IMR-90 (cell line): Measurements from ENCODE around the gene LAPTM5. TPM values are rescaled to one million over a fixed set of nuclear protein-coding genes. Genes with fewer than 3 reads are reported as not detected.

Experiments
- ATAC-seq: fragments of 200-7000 bp; cut with Tn5 transposase; 2 replicates; pipeline ENCODE4 v1.9.1; 2020; ENCODE audit warnings: low read depth, mild to moderate bottlenecking, moderate library complexity
- BruUV-seq: library from RNA; stranded (reverse); fragments of 400-500 nt; replicated peaks from 2 replicates; lab custom pipeline; 2021; lab: Mats Ljungman, UMichigan
- CTCF ChIA-PET: fragments of 300-600 bp; formaldehyde crosslinking; extraction: SDS; loops from one replicate; lab custom pipeline; 2021; ENCODE audit warnings: antibody characterized with exemption; lab: Yijun Ruan, JAX
- POLR2A ChIA-PET: fragments of 300-600 bp; sonication (Branson Sonifier 250); formaldehyde crosslinking; loops from one replicate; lab custom pipeline; 2022; ENCODE audit warnings: antibody characterized with exemption; ENCODE audit not compliant: unreplicated experiment; lab: Charles Lee
- DNase-seq: peaks from one replicate; pipeline ENCODE4 v3.0.0; 2013
- H2AFZ ChIP-seq: replicated peaks from 2 replicates; pipeline ENCODE3; 2013; ENCODE audit warnings: low read length, mild to moderate bottlenecking; ENCODE audit not compliant: poor library complexity
- H2AK5ac ChIP-seq: 2 replicates; pipeline ENCODE4 v1.6.1; 2013; ENCODE audit warnings: low read depth, low read length, inconsistent platforms
- H2AK9ac ChIP-seq: replicated peaks from 2 replicates; pipeline ENCODE3; 2013; ENCODE audit warnings: mild to moderate bottlenecking, low read depth, low read length, moderate library complexity; ENCODE audit not compliant: poor library complexity
- H2BK120ac ChIP-seq: 2 replicates; pipeline ENCODE4 v1.6.1; 2013; ENCODE audit warnings: low read depth, low read length, inconsistent platforms
- H2BK15ac ChIP-seq: 3 replicates; pipeline ENCODE4 v1.6.1; 2013; ENCODE audit warnings: low read depth, low read length, inconsistent platforms
- H2BK20ac ChIP-seq: 2 replicates; pipeline ENCODE4 v1.6.1; 2013; ENCODE audit warnings: low read depth, mild to moderate bottlenecking, inconsistent platforms, low read length, moderate library complexity
- H2BK5ac ChIP-seq: 2 replicates; pipeline ENCODE4 v1.6.1; 2013; ENCODE audit warnings: mild to moderate bottlenecking, low read depth, low read length, inconsistent platforms; ENCODE audit not compliant: poor library complexity, severe bottlenecking
- H3K14ac ChIP-seq: replicated peaks from 2 replicates; pipeline ENCODE4 v1.6.1; 2013; ENCODE audit warnings: low read depth, low read length, inconsistent platforms
- H3K18ac ChIP-seq: 2 replicates; pipeline ENCODE4 v1.6.1; 2013; ENCODE audit warnings: low read depth, low read length, control low read depth
- H3K23ac ChIP-seq: 2 replicates; pipeline ENCODE4 v1.6.1; 2013; ENCODE audit warnings: low read depth, low read length, inconsistent platforms
- H3K27ac ChIP-seq: 2 replicates; pipeline ENCODE4 v1.5.1; 2013; ENCODE audit warnings: mild to moderate bottlenecking, control low read depth, low read length; ENCODE audit not compliant: insufficient read depth
- H3K27me3 ChIP-seq: 2 replicates; pipeline ENCODE4 v1.6.1; 2013; ENCODE audit warnings: low read length; ENCODE audit not compliant: control insufficient read depth, insufficient read depth
- H3K36me3 ChIP-seq: 2 replicates; pipeline ENCODE4 v1.6.1; 2013; ENCODE audit warnings: low read length, mixed read lengths; ENCODE audit not compliant: control insufficient read depth, insufficient read depth
- H3K4ac ChIP-seq: 2 replicates; pipeline ENCODE4 v1.6.1; 2013; ENCODE audit warnings: low read depth, low read length, inconsistent platforms
- H3K4me1 ChIP-seq: 2 replicates; pipeline ENCODE4 v1.6.1; 2013; ENCODE audit warnings: low read length, mixed read lengths; ENCODE audit not compliant: control insufficient read depth, insufficient read depth
- H3K4me2 ChIP-seq: 2 replicates; pipeline ENCODE4 v1.6.1; 2013; ENCODE audit warnings: low read depth, mild to moderate bottlenecking, control low read depth, low read length, moderate library complexity
- H3K4me3 ChIP-seq: 2 replicates; pipeline ENCODE4 v1.5.1; 2013; ENCODE audit warnings: low read depth, mild to moderate bottlenecking, control low read depth, low read length, moderate library complexity; ENCODE audit not compliant: insufficient read depth
- H3K56ac ChIP-seq: 2 replicates; pipeline ENCODE4 v1.6.1; 2013; ENCODE audit warnings: low read length, inconsistent platforms; ENCODE audit not compliant: insufficient read depth; ENCODE audit errors: extremely low read depth
- H3K79me1 ChIP-seq, 2 experiments: 2 replicates each; pipeline ENCODE4 v1.6.1; 2013; ENCODE audit warnings: low read length in 2 of 2, inconsistent platforms in 1 of 2, low read depth in 1 of 2
- H3K9ac ChIP-seq: 2 replicates; pipeline ENCODE4 v1.6.1; 2013; ENCODE audit warnings: low read depth, low read length, control low read depth
- H3K9me1 ChIP-seq: 2 replicates; pipeline ENCODE4 v1.6.1; 2013; ENCODE audit warnings: low read length, inconsistent platforms; ENCODE audit not compliant: insufficient read depth
- H3K9me3 ChIP-seq: 2 replicates; pipeline ENCODE4 v1.6.1; 2013; ENCODE audit warnings: low read length; ENCODE audit not compliant: control insufficient read depth, insufficient read depth
- H4K20me1 ChIP-seq: 2 replicates; pipeline ENCODE4 v1.6.1; 2013; ENCODE audit warnings: low read length, inconsistent platforms; ENCODE audit not compliant: insufficient read depth
- H4K5ac ChIP-seq: 2 replicates; pipeline ENCODE4 v1.6.1; 2013; ENCODE audit warnings: mild to moderate bottlenecking, low read depth, low read length, control low read depth
- H4K8ac ChIP-seq, 2 experiments: 2 replicates each; pipeline ENCODE4 v1.6.1; 2013; ENCODE audit warnings: low read depth in 2 of 2, low read length in 2 of 2, control low read depth in 1 of 2, inconsistent platforms in 1 of 2
- H4K91ac ChIP-seq: 2 replicates; pipeline ENCODE4 v1.6.1; 2013; ENCODE audit warnings: low read depth, low read length, inconsistent platforms; ENCODE audit not compliant: insufficient read depth
- FOS ChIP-seq: fragments of 150-350 bp; IDR thresholded peaks from 2 replicates; pipeline ENCODE4 v1.6.1; 2016; ENCODE audit warnings: low read depth, low read length
- MAFK ChIP-seq: IDR thresholded peaks from 2 replicates; pipeline ENCODE4 v1.6.1; 2012; ENCODE audit warnings: low read depth, low read length, improper control_type of control experiment
- WGBS, 2 experiments: methylation state at CpG; one replicate each; pipeline versions ENCODE4 v1.1.5 to v1.1.7; 2013; ENCODE audit warnings: missing lambda C conversion rate in 2 of 2; ENCODE audit not compliant: insufficient read length in 1 of 2; ENCODE audit errors: extremely low coverage in 2 of 2; 5-methylcytosine and 5-hydroxymethylcytosine counted together
- dilution Hi-C: fragments of 300-500 bp; cut with HindIII; formaldehyde crosslinking; loops from one replicate; pipeline ENCODE4 v1.14.3; 2018; ENCODE audit warnings: low sequenced_read_pairs; ENCODE audit not compliant: unreplicated experiment
- in situ Hi-C: fragments of 300-500 bp; cut with MboI; formaldehyde crosslinking; loops from 3 replicates; pipeline ENCODE4 v1.14.3; 2019; ENCODE audit warnings: low sequenced_read_pairs, inconsistent platforms, mixed read lengths
- intact Hi-C: fragments of 100-400 bp; cut with micrococcal nuclease; formaldehyde crosslinking; loops from 2 replicates; pipeline ENCODE4 v1.10.0; 2022
- polyA plus RNA-seq, 3 experiments: library from polyadenylated mRNA; depleted of rRNA; stranded (reverse); fragments of >200 nt; gene quantifications; 2 replicates each; pipeline ENCODE4 v1.2.3, GENCODE V29; 2012; ENCODE audit warnings: low replicate concordance in 1 of 3
- total RNA-seq: library from RNA; depleted of rRNA; stranded (reverse); fragments of >200 nt; gene quantifications from 2 replicates; pipeline ENCODE4 v1.2.3, GENCODE V29; 2012

LAPTM5 gene
- total and polyA plus RNA-seq, 2 of the 4 experiments (the other 2 are of a cell fraction) = 0.09 TPM; not detected in 1

- CTCF ChIA-PET = interaction anchor here (0.5 to 5.8 kb wide), 2 partner anchors 106 to 300 kb away, joined by 4 to 122 read pairs; partner anchors contain the start of gene SDC3
- Histone ChIP-seq H3K27ac (no peak overlapping the region), H3K9me3 (no peaks in the 10 kb centered on the region), H3K4ac (peak overlapping the region; percentile 65), H2BK120ac (peak overlapping the region; percentile 78), H2BK5ac (no peak overlapping the region), H3K9me1 (peaks cover 25% of the 10 kb centered on the region), H2AFZ (peak overlapping the region; percentile 37), H2AK5ac (peak overlapping the region; percentile 55), H3K4me2 (no peak overlapping the region), H2BK15ac (peak overlapping the region; percentile 69; the same call in 1 of the 3 replicates), H3K27me3 (no peaks in the 10 kb centered on the region), H4K5ac (no peak overlapping the region), H3K36me3 (no peaks in the 10 kb centered on the region), H3K4me3 (no peak overlapping the region), H4K8ac (no peak overlapping the region), H4K91ac (peak overlapping the region; percentile 80), H2BK20ac (peak overlapping the region; percentile 84), H3K14ac (peak overlapping the region; percentile 68), H3K4me1 (peaks cover 24% of the 10 kb centered on the region), H3K56ac (no peak overlapping the region), H3K23ac (peak overlapping the region; percentile 53; the same call in 1 of the 2 replicates), H3K79me1 (peaks cover 0 to 7% of the 10 kb centered on the region in 2 experiments; a peak in 1 of 4 replicates), H2AK9ac (peak overlapping the region; percentile 60), H3K18ac (peak overlapping the region; percentile 8; the same call in 1 of the 2 replicates), H4K20me1 (no peaks in the 10 kb centered on the region; the same call in 1 of the 2 replicates), H3K9ac (no peak overlapping the region)
- in situ Hi-C loops = no loop called here
- no TSS peak for BruUV-seq
- intact Hi-C loops = loop anchor here (10.0 kb wide), 1 partner anchor 529 kb away; no protein-coding TSS in a partner anchor
- whole genome bisulfite sequencing, 2 experiments = 25% methylated on average over 5 of the region's 11 CpGs; no CpG with 5 or more reads in 1 of the 2 experiments
- ATAC-seq (no peak), DNase-seq (no peak)
- dilution Hi-C loops = loop anchor here (25.0 kb wide), 1 partner anchor 107 kb away; the partner anchor contains the start of gene SDC3
- TF ChIP-seq FOS (peak; percentile 52; the same call in 1 of the 2 replicates), MAFK (no peak)
- POLR2A ChIA-PET = no interaction called here
These were observed 47.9 kb upstream of the LAPTM5 start for GRCh38 chr1:30805304-30806003.
